HG03378 (cell line): ENCODE data around the gene PRR14.
A peak's percentile ranks its signal among the peaks of the same experiment; 100 is the strongest.

ENCODE experiments used
- ATAC-seq: cut with Tn5 transposase; IDR thresholded peaks from one replicate; pipeline ENCODE4 v1.9.1; 2021; ENCODE audit warnings: mild to moderate bottlenecking, moderate library complexity; ENCODE audit not compliant: unreplicated experiment

The PRR14 gene

GRCh38 chr16:30658731-30659506 lies 8.2 kb downstream of the PRR14 start:
- peak; percentile 39 for ATAC-seq

GRCh38 chr16:30659507-30660423 lies 9.0 kb downstream of the PRR14 start:
- no peak for ATAC-seq

- no peak for ATAC-seq
Observed at GRCh38 chr16:30660424-30661261, 9.9 kb downstream of the PRR14 start.

GRCh38 chr16:30662449-30662848 lies 11.7 kb downstream of the PRR14 start:
- no peak for ATAC-seq

GRCh38 chr16:30663038-30663437 lies 12.3 kb downstream of the PRR14 start:
- ATAC-seq, result no peak

- no peak for ATAC-seq
Observed at GRCh38 chr16:30663820-30664219, 13.1 kb downstream of the PRR14 start.

- no peak for ATAC-seq
Observed at GRCh38 chr16:30664616-30665109, 13.9 kb downstream of the PRR14 start.

GRCh38 chr16:30665155-30665829 lies 14.5 kb downstream of the PRR14 start:
- no peak for ATAC-seq

GRCh38 chr16:30665830-30666190 lies 15.1 kb downstream of the PRR14 start:
- no peak for ATAC-seq

GRCh38 chr16:30666681-30667080 lies 15.9 kb downstream of the PRR14 start:
- ATAC-seq, result no peak

- ATAC-seq, result no peak
Observed at GRCh38 chr16:30667361-30667905, 16.7 kb downstream of the PRR14 start.

GRCh38 chr16:30668393-30668792 lies 17.6 kb downstream of the PRR14 start:
- no peak for ATAC-seq

GRCh38 chr16:30669026-30669902 lies 18.5 kb downstream of the PRR14 start:
- ATAC-seq, result no peak

- ATAC-seq, result no peak
Observed at GRCh38 chr16:30669903-30670824, 19.4 kb downstream of the PRR14 start.

GRCh38 chr16:30675143-30675542 lies 24.4 kb downstream of the PRR14 start:
- ATAC-seq, result no peak

GRCh38 chr16:30677931-30678585 lies 27.3 kb downstream of the PRR14 start:
- no peak for ATAC-seq

- no peak for ATAC-seq
Observed at GRCh38 chr16:30678586-30678970, 27.8 kb downstream of the PRR14 start.

- no peak for ATAC-seq
Observed at GRCh38 chr16:30680326-30680725, 29.6 kb downstream of the PRR14 start.
